GM12892 (cell line): Measurements from ENCODE around the gene GRIA2.

ENCODE experiments used
- POLR2A ChIP-seq: IDR thresholded peaks from 2 replicates; pipeline ENCODE4 v1.6.1; 2011; ENCODE audit warnings: low read depth, low read length, control low read depth
- POLR2AphosphoS5 ChIP-seq: IDR thresholded peaks from 2 replicates; pipeline ENCODE4 v1.6.1; 2011; ENCODE audit warnings: low read depth, low read length, control low read depth
- TAF1 ChIP-seq: IDR thresholded peaks from 2 replicates; pipeline ENCODE4 v1.6.1; 2011; ENCODE audit warnings: low read depth, mild to moderate bottlenecking, control low read depth, low read length, borderline replicate concordance

DNA sequence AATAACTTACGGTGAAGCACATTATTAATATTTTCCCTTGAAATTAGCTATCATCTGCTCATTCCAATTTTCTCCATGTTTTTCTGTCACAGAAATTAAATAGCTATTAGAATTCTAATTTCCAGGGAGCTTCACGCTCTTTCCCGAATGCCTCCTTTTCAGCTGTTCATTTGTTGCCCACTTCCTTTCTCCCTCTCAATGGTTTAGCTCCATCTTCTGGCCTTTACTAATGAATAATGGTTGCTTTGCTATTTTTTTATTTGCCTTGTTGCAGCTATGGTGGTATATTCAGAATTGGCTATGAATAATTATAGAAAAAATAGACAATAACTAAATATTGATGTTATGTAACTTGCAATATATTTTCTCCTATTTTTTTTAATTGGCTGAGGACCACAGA lies 70.5 kb downstream of the GRIA2 start:
- TF ChIP-seq POLR2A (no peak), POLR2AphosphoS5 (no peak), TAF1 (no peak)
